GM18861 (cell line): ENCODE data around the gene ASB6.

Experiments
- ATAC-seq: cut with Tn5 transposase; IDR thresholded peaks from one replicate; pipeline ENCODE4 v1.9.1; 2021; ENCODE audit not compliant: unreplicated experiment

ASB6 gene

GRCh38 chr9:129627556-129628440 lies 14.2 kb downstream of the ASB6 start:
- no peak for ATAC-seq

- ATAC-seq: no peak
Observed at GRCh38 chr9:129626625-129627284, 15.2 kb downstream of the ASB6 start.

GRCh38 chr9:129626079-129626624 lies 15.8 kb downstream of the ASB6 start, which contains the start of gene NTMT1:
TSS of gene NTMT1 (plus strand) at chr9:129626163. CDS start at chr9:129632704, 6,541 bp downstream.
- ATAC-seq: peak; percentile 45

DNA sequence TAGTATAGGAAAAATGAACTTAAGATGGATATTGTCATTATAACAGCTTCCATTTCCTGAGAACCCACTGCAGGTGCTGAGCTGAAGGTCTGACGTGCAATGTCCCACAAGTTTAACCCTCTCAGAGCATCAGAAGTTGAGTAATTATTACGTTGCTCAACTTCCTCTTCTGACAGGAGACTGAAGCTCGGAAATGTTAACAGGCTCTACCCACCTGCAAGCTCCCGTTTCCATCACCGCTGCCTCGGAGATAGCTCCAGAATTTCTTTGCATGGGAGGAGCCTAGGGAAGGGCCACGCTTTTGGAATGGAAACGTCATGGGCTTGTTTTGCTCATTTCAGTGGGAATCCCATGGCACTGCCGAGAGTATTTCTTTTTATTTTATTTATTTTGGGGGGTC lies 17.0 kb downstream of the ASB6 start:
- no peak for ATAC-seq

- ATAC-seq: no peak
Observed at GRCh38 chr9:129624168-129624759, 17.7 kb downstream of the ASB6 start.

DNA sequence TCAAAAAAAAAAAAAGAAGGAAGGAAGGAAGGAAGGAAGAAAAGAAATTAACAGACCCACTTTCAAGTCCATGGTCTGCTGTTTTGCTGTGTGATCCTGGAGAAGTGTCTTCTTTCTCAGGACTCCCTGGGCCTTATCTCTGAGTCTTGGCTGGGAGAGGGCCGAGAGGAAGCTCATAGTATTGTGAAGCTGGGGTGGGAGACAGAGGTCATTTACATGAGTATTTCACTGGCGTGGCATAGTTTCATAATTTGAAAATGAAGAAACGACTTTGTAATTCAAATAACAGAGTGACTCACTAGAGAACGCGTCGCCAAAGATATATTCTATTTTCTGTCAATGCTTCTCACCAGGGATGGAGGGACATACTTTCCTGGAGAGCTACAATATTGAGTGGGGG lies 18.6 kb downstream of the ASB6 start:
- ATAC-seq: no peak

GRCh38 chr9:129620669-129621295 lies 21.2 kb downstream of the ASB6 start, which contains the start of gene C9orf50:
TSS of gene C9orf50 (minus strand) at chr9:129621101. CDS start at chr9:129620574, 527 bp downstream.
- no peak for ATAC-seq

DNA sequence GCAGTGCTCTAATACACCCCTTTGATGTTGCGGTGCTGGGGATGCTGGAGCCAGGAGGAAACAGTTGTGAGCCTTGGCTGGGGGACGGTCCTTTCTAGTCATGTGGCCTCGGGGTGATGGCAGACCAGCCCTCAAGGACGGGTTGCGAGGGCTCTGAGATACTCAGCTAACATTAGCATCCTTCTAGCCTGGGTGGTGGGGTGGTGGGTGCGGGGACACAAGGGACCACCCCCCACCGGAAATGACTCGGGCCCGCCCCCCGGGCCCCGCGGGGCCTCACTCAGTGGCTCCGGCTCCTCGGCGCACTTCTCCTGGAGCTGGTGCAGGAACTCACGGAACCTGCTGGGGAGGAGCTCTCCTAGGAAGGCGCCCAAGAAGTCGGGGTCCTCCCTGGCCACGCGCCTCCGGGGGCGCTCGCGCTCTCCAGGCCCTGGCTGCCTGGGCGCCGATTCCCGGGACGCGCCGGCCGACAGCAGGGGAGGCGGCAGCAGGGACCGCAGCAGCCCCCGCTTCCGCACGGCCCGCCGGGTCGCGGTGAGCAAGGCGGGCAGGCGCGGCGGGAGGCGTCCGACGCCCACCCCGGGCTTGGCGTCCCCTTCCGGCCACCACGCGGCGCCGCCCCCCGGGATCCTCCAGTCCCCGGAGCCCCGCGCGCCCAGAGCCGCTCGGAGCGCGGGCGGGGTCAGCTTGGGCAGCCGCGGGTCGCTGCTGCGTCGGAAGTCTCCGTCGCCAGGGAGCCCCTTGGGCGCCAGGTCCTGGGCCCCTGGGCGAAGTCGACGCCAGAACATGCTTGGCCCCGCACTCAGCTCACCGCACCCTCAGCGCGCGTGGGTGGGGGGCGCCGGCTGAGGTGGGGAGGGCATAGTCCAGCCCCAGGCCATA lies 21.9 kb downstream of the ASB6 start:
- no peak for ATAC-seq

- no peak for ATAC-seq
Observed at GRCh38 chr9:129617167-129617566, 24.8 kb downstream of the ASB6 start.

GRCh38 chr9:129615407-129616285 lies 26.3 kb downstream of the ASB6 start:
- ATAC-seq: no peak

DNA sequence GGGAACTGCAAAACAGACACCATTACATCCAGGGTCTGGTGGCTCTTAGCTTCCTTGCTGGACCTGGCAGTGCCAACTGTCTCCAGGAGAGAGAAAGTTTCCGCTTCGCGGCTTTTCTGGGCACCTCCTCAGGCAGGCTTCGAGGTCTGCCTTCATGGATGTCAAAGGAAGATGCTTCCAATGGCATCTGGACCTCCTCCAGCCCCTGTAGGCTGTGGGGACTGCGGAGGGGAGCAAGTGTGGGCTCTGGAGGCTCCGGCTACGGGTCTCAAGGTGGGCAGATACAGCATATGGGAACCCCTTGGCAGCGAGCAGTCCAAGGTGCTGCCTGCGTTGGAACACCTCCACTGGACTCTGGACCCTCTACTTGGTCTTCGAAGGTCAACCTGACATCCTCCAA lies 27.0 kb downstream of the ASB6 start:
- no peak for ATAC-seq

DNA sequence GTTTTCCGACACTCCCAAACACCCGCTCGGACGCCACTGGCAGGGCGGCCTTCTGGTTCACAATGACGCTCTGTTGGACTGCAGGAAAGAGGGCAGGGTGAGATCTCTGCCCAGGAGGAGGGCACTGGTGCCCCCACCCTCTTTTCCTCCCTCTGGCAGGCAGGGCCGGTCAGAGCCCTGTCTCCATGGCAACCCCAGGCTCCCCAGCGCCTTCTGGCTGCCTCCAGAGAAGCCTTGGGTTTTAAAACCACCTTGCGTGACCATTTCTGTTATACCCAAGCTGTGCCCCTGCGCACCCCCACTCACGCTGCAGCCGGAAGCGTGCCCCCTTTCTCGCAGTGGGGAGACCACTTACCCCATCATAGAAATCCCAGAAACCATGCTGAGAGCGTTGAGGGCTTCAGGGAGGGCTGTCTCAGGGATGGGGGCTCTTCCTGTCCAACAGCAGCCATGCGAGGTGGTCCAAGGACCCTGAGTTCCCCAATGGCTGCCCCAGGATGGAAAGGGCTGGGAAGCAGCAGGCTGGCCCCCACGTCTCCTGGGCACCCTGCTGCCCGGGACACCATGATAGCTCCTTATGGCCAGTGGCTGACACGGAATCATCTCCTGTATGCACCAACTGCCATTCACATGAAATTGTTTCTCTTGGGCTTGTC lies 28.3 kb downstream of the ASB6 start:
- ATAC-seq: no peak

- no peak for ATAC-seq
Observed at GRCh38 chr9:129612815-129613519, 29.0 kb downstream of the ASB6 start.

GRCh38 chr9:129612123-129612522 lies 29.8 kb downstream of the ASB6 start:
- no peak for ATAC-seq

DNA sequence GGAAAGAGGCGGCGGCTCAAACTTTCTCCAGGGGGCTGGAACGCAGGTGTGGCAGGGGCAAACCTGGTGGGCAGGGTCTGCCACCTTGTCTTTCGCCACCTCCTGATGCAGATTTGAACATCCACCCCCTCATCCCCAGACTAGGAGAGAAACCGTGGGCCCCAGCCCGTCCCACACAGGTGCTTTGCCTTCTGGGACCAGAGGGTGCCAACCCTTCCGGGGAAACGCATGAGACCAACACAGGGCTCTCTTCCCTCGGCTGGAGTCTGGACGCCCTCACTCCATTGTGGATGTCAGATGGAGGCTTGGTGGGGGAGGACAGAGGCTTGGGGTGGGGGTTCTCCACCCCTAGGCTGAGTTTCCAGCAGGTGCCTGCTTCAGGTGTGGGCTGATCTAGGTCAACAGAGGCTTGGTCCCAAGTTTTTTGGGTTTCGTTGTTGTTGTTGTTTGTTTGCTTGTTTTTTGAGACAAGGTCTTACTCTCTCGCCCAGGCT lies 30.6 kb downstream of the ASB6 start:
- ATAC-seq: no peak

DNA sequence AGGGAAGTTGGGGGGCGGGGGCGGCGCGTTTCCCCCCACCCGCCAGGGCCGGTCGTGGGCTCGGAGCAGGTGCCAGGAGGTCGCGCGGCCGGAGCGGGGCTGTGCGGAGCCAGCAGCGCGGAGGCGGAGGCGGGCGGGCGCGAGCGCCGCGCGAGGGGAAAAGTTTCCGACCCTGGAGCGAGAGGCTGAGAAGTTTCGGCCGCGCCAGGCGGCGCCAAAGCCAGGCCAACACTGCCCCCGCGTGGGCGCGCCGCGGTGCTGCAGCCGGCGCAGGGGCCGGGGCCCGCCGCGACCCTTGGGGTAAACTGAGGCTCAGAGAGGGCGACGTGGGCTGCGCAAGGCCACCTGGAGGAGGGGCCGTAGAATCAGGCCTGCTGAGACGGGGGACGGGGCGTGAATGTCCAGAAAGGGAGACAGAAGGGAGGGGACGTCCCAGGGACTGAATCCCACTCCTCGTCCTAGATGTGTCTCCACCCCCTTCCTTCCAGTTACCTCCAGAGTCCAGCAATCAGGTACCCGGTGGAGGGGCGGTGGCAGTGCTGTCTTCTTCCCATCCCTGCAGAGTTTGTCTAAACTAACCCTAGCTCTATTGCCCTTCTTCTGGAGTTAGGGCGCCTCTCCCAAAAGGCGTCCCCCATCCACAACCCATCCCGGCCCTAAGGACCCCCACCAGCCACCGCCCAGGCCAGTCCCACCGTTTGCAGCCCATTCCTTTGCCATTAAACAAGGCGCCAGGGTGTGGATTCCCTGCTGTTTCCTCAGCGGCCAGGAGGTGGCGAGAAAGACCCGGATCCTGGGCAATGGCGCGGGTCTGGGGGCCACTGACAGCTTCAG lies 31.3 kb downstream of the ASB6 start:
- peak; percentile 47 for ATAC-seq

GRCh38 chr9:129610213-129610472 lies 31.8 kb downstream of the ASB6 start:
- no peak for ATAC-seq
